ENCODE data around the gene SLC6A20. TPM values are rescaled to one million over a fixed set of nuclear protein-coding genes. Genes with fewer than 3 reads are reported as not detected.

Gene SLC6A20
- total RNA-seq, 1 experiment from 2014 or later: 0.09 TPM

DNA sequence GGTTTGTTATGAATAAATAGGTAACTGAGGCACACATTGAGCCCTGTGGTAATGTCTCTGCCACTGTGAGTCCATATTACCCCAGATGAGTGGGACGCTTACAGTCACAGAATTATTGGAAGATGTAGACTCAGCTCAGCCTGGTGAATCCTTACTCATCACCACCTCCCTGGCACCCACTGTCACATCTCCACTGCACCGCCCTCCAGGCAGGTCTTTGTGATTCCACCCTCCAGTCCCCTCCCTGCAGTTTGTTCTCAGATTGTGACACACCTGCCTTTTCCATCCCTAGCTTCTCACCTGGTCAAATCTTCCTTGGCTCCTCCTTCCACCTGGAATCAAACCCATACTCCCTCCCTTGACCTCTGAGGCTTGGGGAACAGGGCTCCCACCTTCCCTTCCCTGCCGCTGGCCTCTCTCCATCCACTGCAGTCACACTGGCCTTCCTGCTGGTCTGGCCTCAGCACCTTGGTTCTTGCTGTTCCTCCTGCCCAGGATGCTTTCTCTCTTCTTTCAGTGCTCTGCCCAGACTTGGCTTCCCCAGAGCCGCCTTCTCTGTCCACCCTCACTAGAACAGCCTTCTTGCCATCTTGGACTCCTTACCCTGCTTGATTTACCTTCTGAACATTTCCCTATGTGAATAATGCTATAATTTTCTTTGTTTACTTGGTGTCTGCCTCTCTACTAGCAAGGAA, 9.4 kb downstream of the SLC6A20 start:
- TF ChIP-seq, protein P1, sequence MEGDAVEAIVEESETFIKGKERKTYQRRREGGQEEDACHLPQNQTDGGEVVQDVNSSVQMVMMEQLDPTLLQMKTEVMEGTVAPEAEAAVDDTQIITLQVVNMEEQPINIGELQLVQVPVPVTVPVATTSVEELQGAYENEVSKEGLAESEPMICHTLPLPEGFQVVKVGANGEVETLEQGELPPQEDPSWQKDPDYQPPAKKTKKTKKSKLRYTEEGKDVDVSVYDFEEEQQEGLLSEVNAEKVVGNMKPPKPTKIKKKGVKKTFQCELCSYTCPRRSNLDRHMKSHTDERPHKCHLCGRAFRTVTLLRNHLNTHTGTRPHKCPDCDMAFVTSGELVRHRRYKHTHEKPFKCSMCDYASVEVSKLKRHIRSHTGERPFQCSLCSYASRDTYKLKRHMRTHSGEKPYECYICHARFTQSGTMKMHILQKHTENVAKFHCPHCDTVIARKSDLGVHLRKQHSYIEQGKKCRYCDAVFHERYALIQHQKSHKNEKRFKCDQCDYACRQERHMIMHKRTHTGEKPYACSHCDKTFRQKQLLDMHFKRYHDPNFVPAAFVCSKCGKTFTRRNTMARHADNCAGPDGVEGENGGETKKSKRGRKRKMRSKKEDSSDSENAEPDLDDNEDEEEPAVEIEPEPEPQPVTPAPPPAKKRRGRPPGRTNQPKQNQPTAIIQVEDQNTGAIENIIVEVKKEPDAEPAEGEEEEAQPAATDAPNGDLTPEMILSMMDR (conservative IDR thresholded peaks at IDR 0.05): no peak
- no peak overlapping the region for H3K56ac ChIP-seq (ENCODE audit: insufficient read length, low read depth, low read length)
- no peak overlapping the region for H4K91ac ChIP-seq (ENCODE audit: insufficient read length, low read depth, low read length)
- no peak overlapping the region for H2BK15ac ChIP-seq (ENCODE audit: low read depth, low read length)
- Mint-ChIP-seq H3K4me3 (no peak overlapping the region), H3K27me3 (ENCODE audit: low read depth) (peaks cover 35% of the 10 kb centered on the region), H3K4me1 (peaks cover 6% of the 10 kb centered on the region in 2 experiments), H3K9me3 (peaks cover 13 to 27% of the 10 kb centered on the region in 2 experiments), H3K36me3 (ENCODE audit: insufficient read depth in 1 of 3, low read depth in 3 of 3) (peaks cover 0 to 17% (median 2%) of the 10 kb centered on the region in 3 experiments; a peak in 4 of 7 replicates), H3K27ac (peak overlapping the region in 1 of 3 experiments; percentile 7; a peak in 1 of 7 replicates)
- no peak overlapping the region for H4K8ac ChIP-seq (replicated peaks; ENCODE audit: insufficient read length, low read depth, low read length)
- no peak overlapping the region for H3K4me2 ChIP-seq (ENCODE audit: insufficient read depth, insufficient read length, low read length)
- WGBS (ENCODE audit: extremely low coverage, insufficient read length, low lambda C conversion rate): no CpG with 5 or more reads among the region's 4 CpGs
- H2AFZ ChIP-seq (ENCODE audit: low read length): no peak overlapping the region
- no peak overlapping the region for H3K27ac ChIP-seq (ENCODE audit: insufficient read length, low read depth, low read length)
- H3K18ac ChIP-seq (ENCODE audit: insufficient read length, low read depth, low read length): no peak overlapping the region
- H3K9me3 ChIP-seq (ENCODE audit: control insufficient read depth, low read depth, low read length): no peaks in the 10 kb centered on the region
- no peak overlapping the region for H3K23ac ChIP-seq (ENCODE audit: insufficient read length, low read depth, low read length)
- H3K23me2 ChIP-seq (ENCODE audit: insufficient read length, low read depth, low read length, poor library complexity, severe bottlenecking): no peaks in the 10 kb centered on the region
- no peaks in the 10 kb centered on the region for H3K4me1 ChIP-seq (ENCODE audit: insufficient read depth, low read length)
- no peak overlapping the region for H3K4ac ChIP-seq (ENCODE audit: low read depth, low read length)
- no peaks in the 10 kb centered on the region for H3K79me2 ChIP-seq (ENCODE audit: insufficient read depth, low read length)
- no peak overlapping the region for H2AK5ac ChIP-seq (ENCODE audit: insufficient read length, low read length)
- H3K27me3 ChIP-seq (ENCODE audit: insufficient read depth, low read length): no peaks in the 10 kb centered on the region
- no peak for DNase-seq
- no peak overlapping the region for H2BK5ac ChIP-seq (ENCODE audit: insufficient read length, low read length)
- H3K79me1 ChIP-seq (ENCODE audit: insufficient read depth, low read depth, low read length, poor library complexity, severe bottlenecking): no peaks in the 10 kb centered on the region
- no peak overlapping the region for H4K5ac ChIP-seq (ENCODE audit: insufficient read length, low read depth, low read length)
- H2BK20ac ChIP-seq (ENCODE audit: low read depth, low read length, poor library complexity, severe bottlenecking): no peak overlapping the region
- no peak overlapping the region for H2BK120ac ChIP-seq (ENCODE audit: low read depth, low read length, poor library complexity, severe bottlenecking)
- H3K9ac ChIP-seq (ENCODE audit: extremely low read depth, insufficient read length, low read length): no peak overlapping the region
- no peaks in the 10 kb centered on the region for H4K20me1 ChIP-seq (ENCODE audit: control insufficient read depth, insufficient read depth, insufficient read length)
- H2BK12ac ChIP-seq (ENCODE audit: insufficient read length, low read depth, low read length): no peak overlapping the region
- H3T11ph ChIP-seq (ENCODE audit: low read length): no peak overlapping the region
- H3K14ac ChIP-seq (ENCODE audit: insufficient read depth, low read length): no peak overlapping the region
